Suprapubic skin (tissue), 4 donors: Measurements from ENCODE around the gene PIERCE2. TPM values are rescaled to one million over a fixed set of nuclear protein-coding genes. Genes with fewer than 3 reads are reported as not detected.

Experiments used
- DNase-seq, 2 donors: peaks; one replicate each; pipeline ENCODE4 v3.0.0-alpha.2; 2019; ENCODE audit warnings: low spot score in 2 of 2
- H3K27ac ChIP-seq: fragments of 200-600 bp; sonication (generic); one replicate; pipeline ENCODE4 v1.5.1; 2019
- H3K27me3 ChIP-seq: fragments of 200-600 bp; sonication (generic); one replicate; pipeline ENCODE4 v1.5.1; 2019
- H3K36me3 ChIP-seq: fragments of 200-600 bp; sonication (generic); one replicate; pipeline ENCODE4 v1.5.1; 2019
- H3K4me1 ChIP-seq: fragments of 200-600 bp; sonication (generic); one replicate; pipeline ENCODE4 v1.5.1; 2019
- H3K4me3 ChIP-seq: fragments of 200-600 bp; sonication (generic); one replicate; pipeline ENCODE4 v1.5.1; 2019; ENCODE audit warnings: mild to moderate bottlenecking
- H3K9me3 ChIP-seq: fragments of 200-600 bp; sonication (generic); one replicate; pipeline ENCODE4 v1.5.1; 2019
- CTCF ChIP-seq, 2 donors: fragments of 200-600 bp in 1 of 2; fragments of 450-650 bp in 1 of 2; sonication (generic) in 1 of 2; IDR thresholded peaks; one replicate each; pipeline ENCODE4 v1.5.1; 2016 to 2019; ENCODE audit warnings: antibody characterized with exemption in 2 of 2, mild to moderate bottlenecking in 1 of 2, moderate library complexity in 1 of 2
- EP300 ChIP-seq: sonication (generic); formaldehyde crosslinking; IDR thresholded peaks from one replicate; pipeline ENCODE4 v1.6.1; 2017; ENCODE audit warnings: antibody characterized with exemption
- POLR2A ChIP-seq, 2 donors: fragments of 450-650 bp; IDR thresholded peaks; one replicate each; pipeline ENCODE4 v1.6.1; 2017; ENCODE audit warnings: antibody characterized with exemption in 2 of 2, mild to moderate bottlenecking in 2 of 2, moderate library complexity in 2 of 2
- POLR2AphosphoS5 ChIP-seq, 3 donors: sonication (generic); formaldehyde crosslinking; IDR thresholded peaks; one replicate each; pipeline ENCODE4 v1.6.1; 2017; ENCODE audit warnings: antibody characterized with exemption in 3 of 3
- WGBS: methylation state at CpG from one replicate; pipeline ENCODE4 v1.1.5; 2018; 5-methylcytosine and 5-hydroxymethylcytosine counted together
- total RNA-seq, 4 donors: library from RNA; depleted of rRNA; stranded (reverse); fragments of >200 nt; gene quantifications; one replicate each; pipeline ENCODE4 v1.1.0, GENCODE V29; 2016

Gene PIERCE2
- total RNA-seq, 4 donors from 2014 or later, result 1.5 to 3.6 (median 2.6) TPM; not detected in 1

GRCh38 chr15:55468321-55468720, 60.0 kb downstream of the PIERCE2 start:
- Histone ChIP-seq H3K36me3 (no peaks in the 10 kb centered on the region), H3K4me1 (no peaks in the 10 kb centered on the region), H3K27me3 (no peaks in the 10 kb centered on the region), H3K4me3 (no peak overlapping the region), H3K9me3 (no peaks in the 10 kb centered on the region), H3K27ac (no peak overlapping the region)
- no peak for TF ChIP-seq CTCF (IDR thresholded peaks at IDR 0.05)
- TF ChIP-seq POLR2A (IDR thresholded peaks at IDR 0.05), result no peak
- no peak for TF ChIP-seq EP300
- no peak for TF ChIP-seq POLR2AphosphoS5 (IDR thresholded peaks at IDR 0.05)
- WGBS, result 62% methylated on average over 2 of the region's 2 CpGs
- no peak for DNase-seq

Other genes starting within 250 kb of the PIERCE2 start
- 10 to 100 TPM; 52.1 to 56.9 (median 53.7) TPM for gene RSL24D1, start 211.6 kb upstream of the PIERCE2 start, total RNA-seq
- gene RAB27A, start 118.7 kb upstream of the PIERCE2 start, total RNA-seq, result 10 to 100 TPM in 2 of 4 donors, 1 to 10 TPM in 2; 7.8 to 16.1 (median 9.2) TPM
- gene PIGBOS1, start 89.4 kb upstream of the PIERCE2 start, total RNA-seq, result 10 to 100 TPM in 1 of 4 donors, 1 to 10 TPM in 3; 4.1 to 17.8 (median 8.9) TPM
- 10 to 100 TPM in 2 of 4 donors, 1 to 10 TPM in 2; 6.7 to 13.2 (median 9.9) TPM for gene PIGB, start 89.3 kb upstream of the PIERCE2 start, total RNA-seq
- 10 to 100 TPM; 23.6 to 35.8 (median 26.4) TPM for gene CCPG1, start 136 bp upstream of the PIERCE2 start, total RNA-seq
- gene DNAAF4, start 99.7 kb downstream of the PIERCE2 start, total RNA-seq, result 1 to 10 TPM in 2 of 4 donors, under 1 TPM in 2; 0.55 to 1.1 (median 0.87) TPM
- gene PYGO1, start 179.8 kb downstream of the PIERCE2 start, total RNA-seq, result 1 to 10 TPM; 1.1 to 3.3 (median 2.8) TPM